ENCODE results near the gene ATP8A2. TPM values are rescaled to one million over a fixed set of nuclear protein-coding genes. Genes with fewer than 3 reads are reported as not detected.

ATP8A2 gene
- total RNA-seq, 2 experiments from 2014 or later: 0.10 to 0.15 TPM

GRCh38 chr13:25400925-25401324 lies 29.2 kb downstream of the ATP8A2 start:
- Mint-ChIP-seq H3K36me3 (ENCODE audit: low read depth) (no peaks in the 10 kb centered on the region), H3K9me3 (no peaks in the 10 kb centered on the region), H3K4me3 (no peak overlapping the region), H3K4me1 (no peaks in the 10 kb centered on the region), H3K27ac (no peak overlapping the region), H3K27me3 (peaks cover 11% of the 10 kb centered on the region)
- ChIA-PET CTCF (no interaction called here), POLR2A (no interaction called here)
- no peak for DNase-seq

GRCh38 chr13:25401958-25402357 lies 30.2 kb downstream of the ATP8A2 start:
- peaks cover 11% of the 10 kb centered on the region for H3K27me3 Mint-ChIP-seq
- H3K36me3 Mint-ChIP-seq (ENCODE audit: low read depth): no peaks in the 10 kb centered on the region
- POLR2A ChIA-PET: no interaction called here
- H3K27ac Mint-ChIP-seq: no peak overlapping the region
- CTCF ChIA-PET: no interaction called here
- DNase-seq: no peak
- H3K4me3 Mint-ChIP-seq: no peak overlapping the region
- no peaks in the 10 kb centered on the region for H3K4me1 Mint-ChIP-seq
- H3K9me3 Mint-ChIP-seq: no peaks in the 10 kb centered on the region

- Mint-ChIP-seq H3K27me3 (peaks cover 18% of the 10 kb centered on the region), H3K27ac (no peak overlapping the region), H3K9me3 (no peaks in the 10 kb centered on the region), H3K4me3 (no peak overlapping the region), H3K36me3 (ENCODE audit: low read depth) (no peaks in the 10 kb centered on the region), H3K4me1 (no peaks in the 10 kb centered on the region)
- ChIA-PET CTCF (no interaction called here), POLR2A (no interaction called here)
- no peak for DNase-seq
Measured at GRCh38 chr13:25406377-25406776, 34.6 kb downstream of the ATP8A2 start.

- no peak for DNase-seq
- no peaks in the 10 kb centered on the region for H3K4me1 Mint-ChIP-seq
- no peaks in the 10 kb centered on the region for H3K36me3 Mint-ChIP-seq (ENCODE audit: low read depth)
- ChIA-PET CTCF (no interaction called here), POLR2A (no interaction called here)
- H3K27ac Mint-ChIP-seq: no peak overlapping the region
- no peaks in the 10 kb centered on the region for H3K9me3 Mint-ChIP-seq
- peaks cover 11% of the 10 kb centered on the region for H3K27me3 Mint-ChIP-seq
- no peak overlapping the region for H3K4me3 Mint-ChIP-seq
Measured at GRCh38 chr13:25409938-25410337, 38.2 kb downstream of the ATP8A2 start.

GRCh38 chr13:25415241-25415640 lies 43.5 kb downstream of the ATP8A2 start:
- Mint-ChIP-seq H3K9me3 (no peaks in the 10 kb centered on the region), H3K4me1 (no peaks in the 10 kb centered on the region), H3K27me3 (peaks cover 15% of the 10 kb centered on the region), H3K27ac (no peak overlapping the region), H3K4me3 (no peak overlapping the region), H3K36me3 (ENCODE audit: low read depth) (no peaks in the 10 kb centered on the region)
- DNase-seq: no peak
- POLR2A ChIA-PET: no interaction called here
- CTCF ChIA-PET: no interaction called here

GRCh38 chr13:25417535-25417934 lies 45.8 kb downstream of the ATP8A2 start:
- ChIA-PET POLR2A (no interaction called here), CTCF (no interaction called here)
- no peak overlapping the region for H3K27ac Mint-ChIP-seq
- no peaks in the 10 kb centered on the region for H3K4me1 Mint-ChIP-seq
- no peaks in the 10 kb centered on the region for H3K36me3 Mint-ChIP-seq (ENCODE audit: low read depth)
- H3K4me3 Mint-ChIP-seq: no peak overlapping the region
- peaks cover 18% of the 10 kb centered on the region for H3K27me3 Mint-ChIP-seq
- DNase-seq: no peak
- H3K9me3 Mint-ChIP-seq: no peaks in the 10 kb centered on the region

- CTCF ChIA-PET: no interaction called here
- POLR2A ChIA-PET: no interaction called here
- no peak for DNase-seq
- H3K27me3 Mint-ChIP-seq: peaks cover 18% of the 10 kb centered on the region
- no peaks in the 10 kb centered on the region for H3K9me3 Mint-ChIP-seq
- H3K4me3 Mint-ChIP-seq: no peak overlapping the region
- no peaks in the 10 kb centered on the region for H3K36me3 Mint-ChIP-seq (ENCODE audit: low read depth)
- H3K27ac Mint-ChIP-seq: no peak overlapping the region
- H3K4me1 Mint-ChIP-seq: no peaks in the 10 kb centered on the region
Measured at GRCh38 chr13:25420161-25420560, 48.4 kb downstream of the ATP8A2 start.

DNA sequence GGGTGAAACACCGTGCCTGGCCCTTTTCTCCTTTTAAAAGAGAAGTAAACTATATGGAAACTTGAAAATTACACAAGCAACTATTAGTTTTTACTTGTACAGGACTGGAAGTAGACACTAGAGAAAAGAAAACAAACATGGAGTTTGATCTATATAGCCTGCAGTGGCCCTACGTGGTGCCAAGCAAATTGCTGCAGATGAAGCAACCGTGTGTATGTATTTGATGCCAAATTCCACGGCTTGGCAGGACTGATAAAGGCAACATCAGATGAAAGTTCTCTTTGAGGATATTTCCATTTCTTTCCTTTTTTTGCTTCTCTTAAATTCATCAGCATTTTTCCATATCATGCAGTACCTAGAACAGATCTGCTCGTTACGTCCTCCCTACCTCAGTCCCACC lies 49.8 kb downstream of the ATP8A2 start:
- POLR2A ChIA-PET: no interaction called here
- CTCF ChIA-PET: no interaction called here
- Mint-ChIP-seq H3K4me3 (no peak overlapping the region), H3K27ac (no peak overlapping the region), H3K4me1 (no peaks in the 10 kb centered on the region), H3K36me3 (ENCODE audit: low read depth) (no peaks in the 10 kb centered on the region), H3K9me3 (no peaks in the 10 kb centered on the region), H3K27me3 (peaks cover 12% of the 10 kb centered on the region)
- DNase-seq: no peak

- POLR2A ChIA-PET: no interaction called here
- Mint-ChIP-seq H3K36me3 (ENCODE audit: low read depth) (no peaks in the 10 kb centered on the region), H3K27me3 (peaks cover 12% of the 10 kb centered on the region), H3K4me3 (no peak overlapping the region), H3K27ac (no peak overlapping the region), H3K9me3 (no peaks in the 10 kb centered on the region), H3K4me1 (no peaks in the 10 kb centered on the region)
- CTCF ChIA-PET: no interaction called here
- no peak for DNase-seq
Measured at GRCh38 chr13:25422153-25422552, 50.4 kb downstream of the ATP8A2 start.

GRCh38 chr13:25423831-25424230 lies 52.1 kb downstream of the ATP8A2 start:
- no peak overlapping the region for H3K4me3 Mint-ChIP-seq
- H3K36me3 Mint-ChIP-seq (ENCODE audit: low read depth): no peaks in the 10 kb centered on the region
- CTCF ChIA-PET: no interaction called here
- H3K9me3 Mint-ChIP-seq: no peaks in the 10 kb centered on the region
- no peaks in the 10 kb centered on the region for H3K4me1 Mint-ChIP-seq
- no peak overlapping the region for H3K27ac Mint-ChIP-seq
- peaks cover 5% of the 10 kb centered on the region for H3K27me3 Mint-ChIP-seq
- POLR2A ChIA-PET: no interaction called here
- no peak for DNase-seq

DNA sequence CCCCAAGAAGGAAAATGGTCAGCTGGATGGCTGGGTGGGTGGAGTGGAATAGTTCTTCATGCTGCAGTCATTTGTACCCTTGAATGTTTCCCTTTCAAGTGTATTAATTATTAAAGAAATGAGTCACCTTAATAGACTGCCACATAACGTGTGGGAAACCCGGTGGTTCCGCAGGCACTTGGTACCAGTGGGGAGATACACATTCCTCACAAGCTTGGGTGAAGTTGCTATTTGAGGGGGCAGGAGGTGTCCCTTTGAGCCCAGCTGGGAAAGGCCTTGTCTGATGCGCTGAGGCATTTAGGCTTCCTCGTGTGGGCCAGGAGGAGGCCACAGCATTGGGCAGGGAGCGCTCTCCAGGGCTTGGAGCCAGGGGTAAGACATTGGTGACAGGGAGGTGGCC lies 57.7 kb downstream of the ATP8A2 start:
- Mint-ChIP-seq H3K4me3 (no peak overlapping the region), H3K4me1 (no peaks in the 10 kb centered on the region), H3K36me3 (ENCODE audit: low read depth) (no peaks in the 10 kb centered on the region), H3K9me3 (no peaks in the 10 kb centered on the region), H3K27me3 (no peaks in the 10 kb centered on the region), H3K27ac (no peak overlapping the region)
- DNase-seq: no peak
- POLR2A ChIA-PET: no interaction called here
- CTCF ChIA-PET: interaction anchor here (0.6 kb wide), 1 partner anchor 391 kb away, joined by 4 read pairs; no protein-coding TSS in a partner anchor

DNA sequence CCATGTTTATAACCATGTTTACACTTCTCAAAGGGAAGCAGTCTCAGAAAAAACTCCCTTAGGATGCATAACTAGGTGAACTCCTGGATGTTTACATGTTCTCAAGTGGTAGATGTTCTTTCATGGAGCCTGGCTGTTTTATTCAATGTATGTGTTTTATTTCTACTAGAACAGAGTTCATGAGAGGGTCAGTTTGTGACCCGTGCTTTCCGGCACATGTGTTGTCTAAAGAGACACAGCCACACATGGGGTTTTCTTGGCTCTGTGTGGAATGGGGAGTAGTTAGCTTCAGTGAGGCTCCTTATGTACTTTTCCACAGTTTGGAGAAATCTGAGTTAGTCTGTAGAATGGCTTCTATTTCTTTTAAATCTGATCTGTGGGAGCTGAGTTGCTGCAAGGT lies 60.9 kb downstream of the ATP8A2 start:
- no peaks in the 10 kb centered on the region for H3K4me1 Mint-ChIP-seq

DNA sequence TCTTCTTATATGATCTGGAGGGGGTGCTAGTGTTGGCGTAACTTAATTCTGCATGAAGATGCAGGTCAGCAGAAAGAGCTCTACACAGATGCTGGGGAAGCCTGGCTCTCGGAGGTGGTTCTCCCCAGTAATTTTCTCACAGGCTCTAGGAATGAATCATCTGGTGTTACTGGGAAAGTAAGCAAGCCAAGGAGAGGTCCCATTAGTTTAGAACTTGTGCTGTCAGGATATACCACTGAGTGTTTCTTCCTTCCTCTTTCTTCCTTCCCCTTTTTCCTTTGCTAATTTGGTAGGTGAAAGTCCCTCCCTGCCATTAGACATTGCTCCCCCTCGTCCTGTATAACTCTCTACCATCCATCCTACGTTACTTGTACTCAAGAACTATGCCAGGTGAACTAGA lies 68.3 kb downstream of the ATP8A2 start:
- Mint-ChIP-seq H3K27ac (no peak overlapping the region), H3K27me3 (peaks cover 27% of the 10 kb centered on the region), H3K4me3 (no peak overlapping the region), H3K4me1 (no peaks in the 10 kb centered on the region), H3K9me3 (no peaks in the 10 kb centered on the region), H3K36me3 (ENCODE audit: low read depth) (no peaks in the 10 kb centered on the region)
- DNase-seq: no peak
- ChIA-PET POLR2A (no interaction called here), CTCF (no interaction called here)

More for the DNA sequence above, 60.9 kb downstream of the ATP8A2 start:
- CTCF ChIA-PET: no interaction called here
- POLR2A ChIA-PET: no interaction called here
- Mint-ChIP-seq H3K36me3 (ENCODE audit: low read depth) (no peaks in the 10 kb centered on the region), H3K27ac (no peak overlapping the region), H3K4me3 (no peak overlapping the region), H3K9me3 (no peaks in the 10 kb centered on the region), H3K27me3 (no peaks in the 10 kb centered on the region)
- DNase-seq: no peak

- H3K27me3 Mint-ChIP-seq: peaks cover 26% of the 10 kb centered on the region
- no peaks in the 10 kb centered on the region for H3K4me1 Mint-ChIP-seq
Measured at GRCh38 chr13:25446261-25446660, 74.5 kb downstream of the ATP8A2 start.

DNA sequence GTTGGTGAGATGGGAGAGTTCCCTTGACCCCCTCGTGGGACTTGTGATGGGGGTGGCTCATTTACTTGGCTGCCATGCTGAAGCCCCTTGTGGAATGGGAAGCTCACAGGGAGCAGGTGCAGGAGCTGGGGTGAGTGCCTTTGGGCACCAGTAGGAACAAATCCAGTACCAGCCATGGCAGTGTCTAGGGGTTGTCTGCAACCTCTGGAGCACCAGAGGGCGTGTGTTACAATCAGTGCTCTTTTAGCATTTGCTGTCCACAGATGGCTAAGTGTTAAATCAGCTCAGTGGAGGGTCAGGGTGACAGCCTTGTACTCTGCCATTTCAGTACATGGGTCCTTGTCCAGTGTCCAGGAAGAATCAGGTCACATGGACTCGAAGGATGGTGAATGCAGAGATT lies 75.6 kb downstream of the ATP8A2 start:
- Mint-ChIP-seq H3K27ac (no peak overlapping the region), H3K36me3 (ENCODE audit: low read depth) (no peaks in the 10 kb centered on the region), H3K27me3 (peaks cover 24% of the 10 kb centered on the region), H3K4me3 (no peak overlapping the region), H3K9me3 (no peaks in the 10 kb centered on the region), H3K4me1 (no peaks in the 10 kb centered on the region)
- ChIA-PET CTCF (no interaction called here), POLR2A (no interaction called here)
- DNase-seq: no peak

More at GRCh38 chr13:25446261-25446660, 74.5 kb downstream of the ATP8A2 start:
- ChIA-PET CTCF (no interaction called here), POLR2A (no interaction called here)
- DNase-seq: no peak
- no peak overlapping the region for H3K4me3 Mint-ChIP-seq
- H3K36me3 Mint-ChIP-seq (ENCODE audit: low read depth): no peaks in the 10 kb centered on the region
- no peaks in the 10 kb centered on the region for H3K9me3 Mint-ChIP-seq
- no peak overlapping the region for H3K27ac Mint-ChIP-seq
